Suppressor macrophage treated with lipopolysaccharide for 4 hours (primary cell): Measurements from ENCODE around the gene CNTNAP5.

ENCODE experiments used
- DNase-seq: peaks from one replicate; pipeline ENCODE4 v3.0.0-alpha.2; 2020

CNTNAP5 gene

DNA sequence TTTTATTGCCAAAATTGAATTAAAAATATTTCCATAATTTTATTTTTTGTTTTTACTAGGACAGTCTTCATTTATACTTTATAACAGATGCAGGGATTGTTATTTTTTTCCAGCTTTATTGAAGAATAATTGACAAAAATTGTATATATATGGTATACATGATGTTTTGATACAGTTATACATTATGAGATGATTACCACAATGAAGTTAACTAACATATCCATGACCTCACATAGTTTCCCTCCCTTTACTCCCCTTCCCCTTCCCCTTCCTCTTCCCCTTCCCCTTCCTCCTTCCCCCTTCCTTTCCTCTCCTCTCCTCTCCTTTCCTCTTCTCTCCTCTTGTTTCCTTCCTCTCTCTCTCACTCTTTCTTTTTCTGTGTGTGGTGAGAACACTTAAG, 700.1 kb downstream of the CNTNAP5 start:
- DNase-seq, result no peak

DNA sequence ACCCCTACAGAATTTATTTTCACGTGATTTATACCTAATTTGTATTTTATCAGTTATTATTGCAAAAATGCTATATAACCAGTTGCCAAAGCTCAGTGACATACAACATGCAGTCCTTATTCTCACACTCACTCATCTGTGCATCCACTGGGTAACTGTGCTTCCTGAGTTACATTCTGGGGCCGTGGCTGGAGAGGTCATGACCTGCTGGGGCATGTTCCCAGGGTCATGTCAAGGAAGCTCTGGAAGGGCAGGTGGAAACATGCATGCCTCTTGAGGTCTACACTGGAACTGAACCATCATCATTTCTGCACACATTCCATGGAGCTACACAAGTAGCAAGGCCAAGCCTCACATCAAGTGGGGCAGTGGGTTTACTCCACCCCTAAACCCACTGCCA, 715.5 kb downstream of the CNTNAP5 start:
- DNase-seq, result no peak

DNA sequence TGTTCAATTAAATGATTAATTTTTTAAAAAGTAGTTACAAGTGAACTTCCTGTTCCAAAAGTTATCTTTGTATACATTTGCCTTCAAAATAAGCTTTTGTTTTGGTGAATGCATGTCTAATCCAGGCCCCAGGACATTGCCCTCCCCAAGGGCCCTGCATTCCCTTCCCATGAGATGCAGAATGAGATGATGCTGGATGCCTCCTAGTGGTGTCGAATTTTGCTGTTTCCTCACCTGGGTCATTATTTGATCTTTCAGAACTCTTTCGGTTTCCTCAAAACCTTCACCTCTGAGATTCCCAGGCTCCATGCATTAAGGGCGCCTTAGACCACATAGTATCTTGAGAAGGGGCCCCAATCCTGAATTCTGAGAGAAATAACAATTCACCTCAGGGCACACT, 728.8 kb downstream of the CNTNAP5 start:
- no peak for DNase-seq

DNA sequence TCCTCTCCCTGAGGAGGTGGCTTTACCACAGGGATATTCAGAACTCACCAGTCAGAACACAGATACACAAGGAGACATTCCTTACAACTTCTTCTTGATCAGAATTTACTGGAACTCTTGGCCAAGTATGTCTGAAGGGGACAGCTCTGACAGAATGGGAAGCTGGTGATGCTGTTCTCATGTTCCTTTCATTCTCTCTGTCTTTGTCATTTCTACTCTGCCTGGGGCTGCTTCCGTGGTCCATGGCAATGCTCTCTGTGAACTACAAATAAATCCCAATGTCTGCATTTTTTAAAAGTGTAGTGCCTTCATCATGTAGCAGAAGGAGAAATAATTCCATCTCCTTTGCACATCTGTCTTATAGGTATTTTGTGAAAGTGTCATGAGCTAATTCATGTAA, 730.3 kb downstream of the CNTNAP5 start:
- DNase-seq, result no peak

DNA sequence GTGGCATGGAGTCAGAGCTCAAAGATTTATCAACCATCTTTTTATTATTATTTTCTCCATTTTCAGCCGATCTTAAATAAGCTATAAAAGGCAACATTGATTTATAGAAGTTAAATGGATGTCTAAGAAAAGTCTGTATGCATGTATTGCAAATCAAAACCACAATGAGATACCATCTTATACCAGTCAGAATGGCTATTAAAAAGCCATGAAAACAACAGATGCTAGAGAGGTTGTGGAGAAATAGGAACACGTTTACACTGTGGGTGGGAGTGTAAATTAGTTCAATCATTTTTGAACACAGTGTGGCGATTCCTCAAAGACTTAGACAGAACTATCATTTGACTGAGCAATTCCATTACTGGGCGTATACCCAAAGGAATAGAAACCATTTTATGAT, 731.0 kb downstream of the CNTNAP5 start:
- DNase-seq, result no peak

DNA sequence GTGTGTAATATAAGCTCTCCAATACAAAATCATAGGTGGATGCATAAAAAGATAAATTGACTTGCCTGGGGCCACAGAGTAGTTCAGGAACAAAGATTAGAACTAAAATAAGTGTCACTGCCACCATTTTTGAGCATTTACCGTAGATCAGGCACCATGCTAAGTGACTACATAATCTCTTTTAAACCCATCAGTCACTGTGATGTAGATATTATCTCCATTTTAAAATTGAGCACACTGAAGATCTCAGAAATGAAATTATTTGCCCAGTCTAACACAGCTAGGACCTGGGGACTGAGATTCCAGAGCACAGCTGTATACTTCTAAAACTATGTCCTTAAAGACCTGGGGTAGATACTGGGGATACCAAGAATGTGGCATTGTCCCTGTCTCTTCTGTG, 737.3 kb downstream of the CNTNAP5 start:
- DNase-seq, result no peak

DNA sequence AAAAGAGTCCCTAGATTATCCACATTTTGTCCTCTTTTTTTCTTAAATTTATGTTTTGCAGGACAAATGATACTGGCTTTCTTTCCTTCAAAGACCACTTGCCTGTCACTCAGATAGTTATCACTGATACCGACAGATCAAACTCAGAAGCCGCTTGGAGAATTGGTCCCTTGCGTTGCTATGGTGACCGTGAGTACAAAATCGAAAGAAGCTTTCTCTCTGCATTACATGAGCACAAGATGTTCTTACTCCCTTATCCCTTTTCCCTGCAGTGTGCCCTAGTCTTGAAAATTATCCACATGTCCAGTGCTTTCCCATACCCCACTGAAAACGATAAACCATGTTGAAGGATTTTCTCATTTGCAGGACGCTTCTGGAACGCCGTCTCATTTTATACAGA, 738.5 kb downstream of the CNTNAP5 start:
- no peak for DNase-seq

DNA sequence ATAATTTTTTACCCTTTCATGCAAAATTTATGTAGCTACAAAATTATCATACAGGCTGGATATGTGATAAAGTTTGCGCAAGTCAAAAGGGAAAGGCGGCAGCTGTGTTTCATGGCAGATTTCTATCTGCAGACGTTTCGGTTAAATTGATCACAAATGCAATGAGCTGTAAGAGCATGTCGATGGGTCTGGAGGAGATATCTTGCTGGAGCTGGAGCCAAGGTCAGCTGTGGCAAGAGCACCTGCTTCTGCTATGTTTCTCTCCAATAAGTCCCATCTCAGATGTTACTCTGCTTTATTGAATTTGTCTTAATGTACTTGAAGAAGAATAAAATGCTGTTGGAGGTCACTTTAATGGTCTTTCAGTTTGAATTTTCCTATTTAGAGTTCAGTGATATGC, 749.7 kb downstream of the CNTNAP5 start:
- no peak for DNase-seq

DNA sequence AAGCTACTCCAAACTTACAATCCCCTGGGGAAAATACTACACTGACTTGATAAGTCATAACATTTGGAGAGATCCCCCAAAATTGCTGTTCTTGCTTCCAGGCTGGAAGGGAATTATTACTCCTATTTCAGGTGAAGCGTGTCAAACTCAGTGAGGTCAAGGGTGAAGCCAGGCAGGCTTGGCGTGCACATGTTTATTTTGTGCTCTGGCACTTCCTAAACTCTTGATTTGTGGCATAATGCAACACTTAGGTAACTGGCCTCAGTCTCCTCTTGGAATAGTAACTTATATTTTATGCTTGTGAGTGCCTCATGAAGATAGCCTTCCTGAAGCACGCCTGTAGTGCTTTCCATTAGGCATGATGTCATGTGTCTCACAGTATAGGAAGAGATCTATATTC, 751.2 kb downstream of the CNTNAP5 start:
- no peak for DNase-seq

DNA sequence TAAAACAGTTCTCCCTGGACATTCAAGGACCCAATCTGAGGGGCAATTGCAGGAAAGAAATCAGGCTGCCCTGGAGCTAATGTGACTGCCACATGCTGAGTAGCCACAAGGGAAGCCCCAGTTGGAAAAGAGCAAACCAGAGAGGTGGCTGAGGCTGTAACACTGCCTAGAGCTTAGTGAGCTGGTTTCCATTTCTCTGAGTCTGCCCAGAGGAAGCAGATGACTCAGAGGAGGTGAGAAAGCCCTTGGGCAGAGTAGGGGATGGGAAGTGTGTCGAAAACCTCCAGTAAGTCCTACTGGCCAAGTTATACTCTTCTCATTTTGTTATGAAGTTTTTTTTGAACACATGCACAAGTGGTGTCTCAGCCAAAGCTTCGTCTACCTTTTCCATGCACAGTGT, 753.0 kb downstream of the CNTNAP5 start:
- no peak for DNase-seq

DNA sequence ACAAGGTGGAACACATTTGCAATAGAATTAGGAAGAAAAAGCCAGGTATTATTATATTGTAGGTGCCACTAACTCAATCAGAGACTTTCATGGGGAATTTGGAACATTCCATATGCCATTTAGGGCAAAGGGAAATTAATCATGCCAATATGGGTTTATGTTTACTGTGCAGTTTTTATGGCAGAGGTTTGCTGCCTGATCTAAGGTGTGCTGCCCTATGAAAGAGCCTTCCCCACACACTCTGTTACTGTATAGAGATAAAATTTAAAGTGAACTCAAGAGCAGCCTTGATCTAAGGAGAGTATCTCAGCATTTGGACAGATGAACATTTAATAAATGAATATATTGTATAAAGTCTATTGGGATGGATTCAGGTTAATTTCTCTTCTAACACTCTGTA, 771.6 kb downstream of the CNTNAP5 start:
- DNase-seq, result no peak

DNA sequence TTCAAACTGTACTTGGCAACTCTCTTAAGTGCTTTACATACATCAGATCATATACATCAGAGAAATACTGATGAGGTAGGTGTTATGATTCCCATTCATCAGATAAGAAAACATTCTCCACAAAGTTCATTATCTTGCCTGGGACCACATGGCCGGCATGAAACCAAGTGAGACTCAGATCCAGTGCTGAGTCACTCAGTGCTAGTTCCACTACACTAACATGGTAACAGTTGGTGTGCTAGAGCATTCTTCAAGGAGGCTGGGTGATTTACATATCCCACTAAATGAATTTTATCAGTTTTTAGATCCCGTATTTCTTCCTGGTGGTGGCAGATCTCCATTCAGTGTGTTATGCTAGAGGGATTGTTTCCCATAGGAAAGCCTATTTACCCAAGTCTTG, 772.0 kb downstream of the CNTNAP5 start:
- no peak for DNase-seq

DNA sequence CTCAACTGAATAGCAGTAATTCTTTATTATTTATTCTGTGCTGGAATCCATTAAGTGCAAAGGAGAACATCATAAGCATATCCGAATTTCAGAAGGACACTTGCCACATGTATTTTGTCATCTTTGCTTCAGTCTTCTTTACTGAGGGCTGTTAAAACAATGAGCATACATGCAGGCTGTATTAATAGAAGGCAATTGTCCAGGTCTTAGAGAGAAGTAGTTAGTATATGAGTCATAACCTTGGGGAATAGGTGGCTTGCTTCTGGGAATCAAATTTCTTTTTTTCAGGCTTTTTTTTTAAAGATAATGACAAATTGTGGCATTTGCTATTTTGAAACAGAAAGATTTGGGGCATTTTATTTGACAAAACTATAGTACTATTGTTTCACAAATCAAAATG, 773.5 kb downstream of the CNTNAP5 start:
- no peak for DNase-seq

DNA sequence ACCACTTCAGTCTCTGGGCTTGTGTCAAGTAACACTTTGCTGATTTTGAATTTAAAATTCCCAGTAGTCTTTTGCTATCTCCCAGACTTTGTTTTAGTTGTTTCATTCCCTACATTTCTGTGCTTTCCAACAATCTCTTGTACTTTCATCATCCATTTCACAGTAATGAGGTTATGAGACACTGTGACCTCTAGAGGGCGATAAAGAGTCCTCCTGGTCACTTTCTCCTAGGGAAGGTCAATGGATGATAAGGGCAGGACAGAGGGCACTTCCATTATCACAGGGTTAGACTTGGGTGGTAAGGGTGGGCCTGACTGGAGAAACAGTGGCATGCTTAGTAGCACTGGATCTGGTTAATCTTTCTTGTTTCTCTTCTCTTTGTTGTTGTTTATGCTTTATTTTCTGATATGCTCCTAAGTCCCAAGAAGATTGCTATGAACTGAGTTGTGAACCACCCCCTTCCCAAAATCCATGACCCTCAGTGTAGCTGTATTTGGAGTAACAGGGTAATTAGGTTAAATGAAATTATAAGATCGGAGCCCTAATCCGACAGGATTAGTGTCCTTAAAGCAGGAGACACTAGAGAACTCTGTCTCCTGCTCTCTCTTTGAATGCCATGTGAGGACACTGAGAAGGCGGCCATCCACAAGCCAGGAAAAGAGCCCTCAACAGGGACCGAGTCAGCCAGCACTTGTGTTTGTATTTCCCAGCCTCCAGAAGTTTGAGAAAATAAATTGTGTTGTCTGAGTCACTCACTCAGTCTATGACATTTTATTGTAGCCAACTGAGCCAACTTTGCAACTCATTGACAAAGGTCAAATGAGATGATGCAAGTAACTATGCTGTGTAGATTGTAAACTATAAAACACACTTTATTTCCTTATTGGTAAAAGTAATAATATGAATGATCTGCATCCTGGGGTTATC, 779.2 kb downstream of the CNTNAP5 start:
- peak; percentile 63 for DNase-seq

DNA sequence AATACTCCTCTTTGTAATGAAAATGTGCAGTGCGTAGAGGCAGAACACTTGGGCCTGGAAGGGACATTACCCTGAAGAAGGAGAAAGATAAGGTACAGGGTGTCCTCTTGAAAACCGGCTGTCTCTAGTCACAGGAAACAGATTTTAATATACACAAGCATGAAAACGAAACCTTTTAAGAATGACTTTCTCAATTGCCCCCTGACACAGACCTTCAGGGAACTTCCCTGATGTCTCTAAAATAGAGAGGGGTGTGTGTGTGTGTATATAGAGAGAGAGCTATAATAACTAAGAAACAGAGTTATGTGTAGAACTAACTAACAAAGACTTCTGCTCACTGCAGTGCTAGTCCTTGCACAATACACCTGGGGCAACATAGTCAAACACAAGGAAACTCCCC, 780.0 kb downstream of the CNTNAP5 start:
- DNase-seq, result no peak

DNA sequence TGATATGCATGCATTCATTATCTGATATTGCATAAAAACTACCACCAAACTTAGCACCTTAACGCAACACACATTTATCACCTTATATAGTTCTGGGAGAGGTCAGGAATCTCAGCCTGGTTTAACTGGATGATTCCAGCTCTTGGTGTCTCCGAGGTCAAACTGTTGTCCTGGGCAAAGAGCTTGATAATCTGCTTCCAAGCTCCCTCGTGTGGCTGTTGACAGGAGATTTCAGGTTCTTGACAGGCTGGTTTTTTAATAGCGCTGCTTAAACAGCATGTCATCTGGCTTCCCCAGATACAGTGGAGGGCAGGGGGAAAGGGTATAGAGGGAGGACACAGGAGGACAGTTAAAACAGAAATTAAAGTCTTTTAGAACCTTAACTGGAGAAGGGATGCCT, 785.0 kb downstream of the CNTNAP5 start:
- DNase-seq, result no peak

DNA sequence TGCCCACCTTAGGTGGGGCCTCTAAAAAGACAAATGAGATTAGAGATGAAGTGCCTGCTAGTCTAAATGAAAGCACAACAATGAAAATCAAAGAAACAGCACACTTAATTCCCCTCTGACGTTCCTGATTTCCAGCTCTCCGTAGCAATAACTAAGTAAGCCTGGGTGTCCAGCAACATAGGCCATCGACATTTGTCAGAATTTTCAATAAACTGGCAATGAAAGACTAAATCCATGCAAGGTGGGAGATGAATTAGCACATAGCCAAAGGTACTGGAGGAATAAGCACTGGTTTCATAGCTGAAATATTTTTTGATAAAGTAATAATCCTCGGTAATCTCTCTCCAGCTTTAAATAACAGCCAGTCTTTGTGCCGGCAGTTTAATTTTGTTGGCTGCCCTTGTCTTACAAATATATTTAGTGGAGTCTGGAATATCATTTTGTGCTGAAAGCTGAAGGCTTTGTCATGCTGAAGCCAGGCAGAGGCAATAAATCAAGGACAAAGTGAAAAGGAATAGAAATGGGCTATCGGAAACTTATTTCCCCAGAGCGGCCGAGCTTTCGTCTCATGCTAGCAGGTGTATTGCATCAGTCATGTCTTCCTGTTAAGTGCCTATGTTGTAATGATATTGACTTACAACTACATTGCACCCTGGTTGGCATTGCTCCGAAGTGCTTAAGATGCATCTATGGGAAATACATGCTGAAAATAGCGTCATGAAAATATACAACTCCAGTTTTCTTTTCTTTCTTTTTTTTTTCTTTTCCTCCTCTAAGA, 790.1 kb downstream of the CNTNAP5 start:
- no peak for DNase-seq

DNA sequence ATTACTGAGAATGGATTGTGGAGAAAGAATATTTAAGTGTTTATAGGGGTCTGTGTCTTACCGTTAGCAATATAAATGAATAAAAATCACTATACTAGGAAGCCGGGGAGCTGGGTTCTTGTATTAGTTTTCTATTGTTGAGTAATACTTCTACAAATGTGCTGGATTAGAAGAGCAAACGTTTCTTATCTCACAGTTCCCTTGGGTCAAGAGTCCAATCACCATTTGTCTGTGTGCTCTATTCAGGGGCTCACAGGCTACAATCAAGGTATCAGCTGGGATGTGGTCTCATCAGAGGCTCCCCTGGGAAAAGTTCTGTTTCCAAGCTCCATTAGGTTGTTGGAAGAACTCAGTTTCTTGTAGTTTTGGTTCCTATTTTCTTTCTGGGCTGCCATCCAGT, 790.9 kb downstream of the CNTNAP5 start:
- no peak for DNase-seq

DNA sequence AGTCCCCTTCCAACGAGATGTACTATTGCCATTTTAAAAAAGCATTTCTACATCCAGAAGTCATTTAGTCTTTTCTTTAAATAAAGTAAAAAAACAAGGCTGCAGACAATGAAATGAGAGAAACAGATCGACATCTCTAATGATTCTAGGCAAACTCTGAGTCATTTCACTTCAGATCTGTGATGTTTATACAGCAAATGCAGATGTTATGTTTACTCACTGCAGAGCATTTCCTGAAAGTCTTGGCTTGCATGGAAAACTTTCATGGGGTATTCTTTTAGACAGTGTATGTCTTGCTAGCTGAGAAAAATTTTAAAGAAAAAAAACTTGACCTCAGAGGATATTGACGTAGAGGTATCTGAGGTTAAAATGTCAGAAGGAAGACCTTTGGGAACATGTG, 797.4 kb downstream of the CNTNAP5 start:
- no peak for DNase-seq

DNA sequence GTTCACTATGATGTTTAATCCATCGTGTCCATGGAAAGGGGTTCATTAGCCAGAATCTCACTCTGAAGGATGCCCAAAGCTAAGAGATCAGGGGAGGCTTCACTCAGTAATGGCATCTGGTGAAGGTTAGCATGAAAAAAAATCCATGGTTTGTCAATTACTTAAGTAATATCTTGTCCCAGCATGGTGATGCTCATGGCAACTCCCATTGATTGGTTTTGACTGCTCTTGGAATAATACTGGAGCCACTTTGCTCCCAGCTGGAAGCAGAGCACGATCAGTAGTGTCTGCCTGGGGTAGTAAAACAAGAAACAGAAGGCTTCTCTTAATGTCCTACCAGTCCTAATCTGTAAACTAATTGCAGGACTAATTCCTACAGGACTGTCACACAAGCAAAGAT, 799.4 kb downstream of the CNTNAP5 start:
- DNase-seq, result no peak

DNA sequence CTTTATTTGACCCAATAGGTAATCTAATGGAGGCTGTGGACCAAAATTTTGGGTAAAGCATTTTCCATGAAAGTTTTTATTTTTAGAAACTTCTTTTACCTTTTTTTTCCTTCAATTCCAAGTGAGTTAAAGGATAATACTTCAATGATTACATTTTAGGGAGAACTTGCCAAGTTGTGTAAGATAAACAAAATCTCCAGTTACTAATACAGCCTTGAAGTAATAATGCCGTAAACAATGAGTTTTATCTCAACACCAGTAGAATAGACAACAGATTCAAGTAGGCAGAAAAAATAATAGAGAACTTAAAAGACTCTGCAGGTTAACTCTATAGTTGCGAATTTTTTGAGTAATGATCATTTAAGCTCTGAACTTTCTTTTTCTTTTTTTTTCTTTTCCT, 807.4 kb downstream of the CNTNAP5 start:
- DNase-seq, result no peak

DNA sequence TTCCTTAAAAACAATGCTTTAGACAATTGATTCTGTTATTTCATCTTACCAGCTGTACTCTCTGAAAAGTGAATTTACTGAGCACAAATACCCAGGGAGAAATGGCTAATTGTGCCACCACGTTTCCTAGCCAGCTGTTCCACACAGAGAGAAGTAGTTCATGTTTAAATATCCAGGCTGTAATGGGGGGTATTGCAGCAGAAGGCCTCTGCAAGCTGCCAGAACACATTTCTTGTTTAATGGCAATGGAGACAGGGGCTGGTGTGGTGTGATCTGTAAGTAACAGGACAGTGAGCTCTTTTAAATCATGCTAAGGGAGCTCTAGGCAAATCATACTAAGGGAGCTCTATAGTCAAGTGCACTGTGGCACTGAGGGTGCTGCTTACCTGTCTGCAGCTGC, 809.2 kb downstream of the CNTNAP5 start:
- DNase-seq, result no peak

DNA sequence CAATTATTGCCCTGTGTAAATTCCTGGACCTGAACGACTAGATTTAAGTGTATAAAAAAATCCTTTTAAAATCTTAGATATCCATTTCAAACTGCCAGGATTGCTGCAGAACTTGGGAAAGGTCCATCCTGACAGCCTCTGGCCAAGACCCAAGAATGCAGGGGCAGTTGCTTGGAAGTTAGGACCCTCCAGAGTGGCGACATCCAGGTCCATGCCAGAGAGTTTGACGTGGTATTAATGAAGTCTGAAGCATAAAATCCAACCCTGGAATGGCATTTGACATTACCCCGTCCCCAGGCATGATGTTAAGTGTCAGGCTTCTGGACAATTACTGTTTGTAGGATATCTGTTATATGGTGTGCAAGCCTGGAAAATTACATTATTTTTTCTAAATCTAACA, 810.2 kb downstream of the CNTNAP5 start:
- DNase-seq, result no peak

DNA sequence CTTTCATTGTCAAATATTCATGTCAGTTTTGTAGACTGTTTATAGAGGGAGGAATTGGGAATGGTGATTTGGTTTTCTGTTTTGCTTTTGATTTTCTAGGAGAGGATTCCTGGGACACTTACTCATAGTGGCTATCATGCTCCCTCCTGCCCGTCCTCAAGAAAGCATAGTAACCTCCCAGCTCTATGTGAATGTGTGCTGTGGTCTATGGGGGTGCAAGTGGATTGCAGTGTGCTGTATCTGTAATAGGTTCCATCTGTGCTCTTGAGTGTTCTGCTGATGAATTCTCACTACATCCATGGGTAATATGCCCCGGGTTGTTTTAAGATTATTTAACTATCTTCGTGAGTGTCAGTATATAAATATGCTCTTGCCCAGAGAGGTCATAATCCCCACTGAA, 811.3 kb downstream of the CNTNAP5 start:
- DNase-seq, result no peak
